Muscle layer of colon (tissue), 2 donors: ENCODE results near the gene SGMS1.

Experiments
- H3K27ac ChIP-seq: one replicate; pipeline ENCODE4 v1.7.0; 2013; ENCODE audit warnings: low read depth, mild to moderate bottlenecking, low read length, moderate library complexity
- H3K27me3 ChIP-seq, 2 donors: one replicate each; pipeline ENCODE4 v1.7.0; 2013; ENCODE audit warnings: low read length in 2 of 2, mild to moderate bottlenecking in 2 of 2; ENCODE audit not compliant: insufficient read depth in 2 of 2, control insufficient read depth in 1 of 2
- H3K36me3 ChIP-seq: one replicate; pipeline ENCODE4 v1.7.0; 2013; ENCODE audit warnings: mild to moderate bottlenecking, low read length; ENCODE audit not compliant: insufficient read depth
- H3K4me1 ChIP-seq: one replicate; pipeline ENCODE4 v1.7.0; 2013; ENCODE audit warnings: mild to moderate bottlenecking, low read length; ENCODE audit not compliant: insufficient read depth
- H3K4me3 ChIP-seq, 2 donors: one replicate each; pipeline ENCODE4 v1.7.0; 2013; ENCODE audit warnings: low read length in 2 of 2, low read depth in 1 of 2, mild to moderate bottlenecking in 1 of 2, moderate library complexity in 1 of 2
- H3K9ac ChIP-seq: one replicate; pipeline ENCODE4 v1.7.0; 2013; ENCODE audit warnings: low read length
- H3K9me3 ChIP-seq: one replicate; pipeline ENCODE4 v1.7.0; 2013; ENCODE audit warnings: mild to moderate bottlenecking, low read length
- donor health status: abdominal sarcoma.
- donor health status: Adenocarcinoma of cecum.

SGMS1 gene

GRCh38 chr10:50392966-50393718 lies 230.6 kb downstream of the SGMS1 start:
- Histone ChIP-seq H3K9me3 (no peaks in the 10 kb centered on the region), H3K27me3 (no peaks in the 10 kb centered on the region), H3K4me1 (no peaks in the 10 kb centered on the region), H3K36me3 (no peaks in the 10 kb centered on the region), H3K9ac (no peak overlapping the region), H3K4me3 (no peak overlapping the region), H3K27ac (no peak overlapping the region)

DNA sequence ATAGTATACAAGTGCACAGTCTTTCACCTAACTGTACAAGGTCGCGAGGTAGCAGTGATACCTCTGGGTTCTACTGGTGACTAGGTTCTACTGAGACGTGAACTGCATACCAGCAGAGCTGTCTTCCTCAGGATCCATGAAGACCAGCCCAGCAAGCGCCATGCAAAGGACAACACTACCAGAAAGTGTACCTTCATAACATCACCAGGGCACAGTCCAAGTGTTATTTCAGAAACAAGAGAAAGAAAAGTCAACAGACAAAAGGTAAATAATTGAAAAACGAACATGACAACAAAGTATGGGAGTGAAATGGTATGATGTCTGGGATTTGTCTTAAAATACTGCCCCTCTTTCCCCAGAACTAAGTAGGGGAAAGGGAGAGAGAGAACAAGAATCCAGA lies 231.3 kb downstream of the SGMS1 start:
- no peaks in the 10 kb centered on the region for H3K9me3 ChIP-seq
- no peaks in the 10 kb centered on the region for H3K36me3 ChIP-seq
- no peaks in the 10 kb centered on the region for H3K27me3 ChIP-seq
- no peak overlapping the region for H3K27ac ChIP-seq
- H3K4me1 ChIP-seq = no peaks in the 10 kb centered on the region
- no peak overlapping the region for H3K9ac ChIP-seq
- no peak overlapping the region for H3K4me3 ChIP-seq

DNA sequence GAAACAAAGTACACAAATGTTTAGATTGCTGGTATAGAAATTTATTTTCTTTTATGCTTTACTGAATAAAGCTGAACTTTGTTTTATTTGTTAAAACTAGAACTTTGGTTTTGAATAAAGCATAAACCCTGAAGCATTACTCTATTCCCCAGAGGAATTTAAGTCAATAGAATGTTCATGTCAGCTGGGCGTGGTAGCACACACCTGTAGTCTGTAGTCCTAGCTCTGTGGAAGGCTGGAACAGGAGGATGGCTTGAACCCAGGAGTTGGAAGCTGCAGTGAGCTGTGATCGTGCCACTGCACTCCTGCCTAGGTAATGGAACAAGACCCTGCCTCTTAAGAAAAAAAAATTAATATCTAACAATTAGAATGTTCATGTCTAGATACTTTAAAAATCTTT lies 233.5 kb downstream of the SGMS1 start:
- H3K27ac ChIP-seq = no peak overlapping the region
- H3K4me3 ChIP-seq = no peak overlapping the region
- no peaks in the 10 kb centered on the region for H3K27me3 ChIP-seq
- H3K9me3 ChIP-seq = no peaks in the 10 kb centered on the region
- H3K9ac ChIP-seq = no peak overlapping the region
- peaks cover 5% of the 10 kb centered on the region for H3K4me1 ChIP-seq
- no peaks in the 10 kb centered on the region for H3K36me3 ChIP-seq

- no peaks in the 10 kb centered on the region for H3K36me3 ChIP-seq
- no peak overlapping the region for H3K27ac ChIP-seq
- no peaks in the 10 kb centered on the region for H3K27me3 ChIP-seq
- no peak overlapping the region for H3K9ac ChIP-seq
- H3K4me3 ChIP-seq = no peak overlapping the region
- no peaks in the 10 kb centered on the region for H3K9me3 ChIP-seq
- H3K4me1 ChIP-seq = peaks cover 5% of the 10 kb centered on the region
Measured at GRCh38 chr10:50388181-50388580, 235.6 kb downstream of the SGMS1 start.

DNA sequence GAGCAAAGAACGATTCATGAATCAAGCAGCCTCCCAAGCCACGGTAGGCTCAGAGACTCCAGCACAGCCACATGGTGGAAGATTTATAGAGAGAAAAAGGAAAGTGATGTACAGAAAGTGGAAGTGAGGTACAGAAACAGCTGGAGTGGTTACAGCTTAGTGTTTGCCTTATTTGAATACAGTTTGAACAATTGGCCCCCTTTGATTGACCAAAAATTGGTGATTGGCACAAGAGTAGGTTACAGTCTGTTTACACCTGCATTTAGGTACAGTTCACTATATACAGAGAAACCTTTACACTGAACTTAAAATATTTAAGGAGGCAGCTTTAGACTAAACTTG lies 236.1 kb downstream of the SGMS1 start:
- Histone ChIP-seq H3K36me3 (no peaks in the 10 kb centered on the region), H3K9ac (no peak overlapping the region), H3K4me1 (peaks cover 10% of the 10 kb centered on the region), H3K27ac (no peak overlapping the region), H3K4me3 (no peak overlapping the region), H3K9me3 (no peaks in the 10 kb centered on the region), H3K27me3 (no peaks in the 10 kb centered on the region)

DNA sequence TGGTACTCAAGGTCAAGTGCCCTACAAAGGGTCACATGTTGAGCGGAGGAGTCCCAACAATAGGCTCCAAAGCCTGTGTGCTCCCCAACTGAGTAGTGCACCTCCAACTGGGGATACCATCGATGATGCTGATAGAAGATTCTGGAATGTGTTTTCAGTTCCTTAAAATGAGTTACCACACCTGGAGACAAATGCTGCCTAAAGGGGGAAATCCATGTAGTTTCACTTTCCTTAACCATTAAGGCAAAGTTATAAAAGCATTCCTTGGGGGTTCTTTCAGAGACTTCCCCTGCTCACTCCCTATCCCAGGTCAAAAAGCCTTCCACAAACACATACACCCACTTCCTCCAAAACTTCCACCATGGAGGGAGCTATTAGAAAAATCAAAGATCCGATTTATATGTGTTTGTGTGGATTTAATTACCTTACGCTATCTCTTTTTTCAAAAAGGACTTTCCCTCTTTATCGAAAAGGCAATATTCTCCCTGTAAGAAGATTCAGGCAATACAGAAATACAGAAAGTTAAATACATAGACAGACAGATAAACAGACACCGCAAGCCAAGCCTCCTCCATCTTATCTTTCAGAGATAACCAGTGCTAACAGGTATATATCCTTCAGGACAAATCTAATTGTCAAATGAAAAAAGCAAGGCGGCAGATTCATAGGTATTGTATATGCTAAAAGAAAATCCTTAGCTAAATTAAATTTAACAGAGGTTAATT lies 236.6 kb downstream of the SGMS1 start:
- Histone ChIP-seq H3K9me3 (no peaks in the 10 kb centered on the region), H3K4me3 (no peak overlapping the region), H3K27ac (no peak overlapping the region), H3K27me3 (no peaks in the 10 kb centered on the region), H3K36me3 (no peaks in the 10 kb centered on the region), H3K4me1 (peaks cover 14% of the 10 kb centered on the region), H3K9ac (no peak overlapping the region)

DNA sequence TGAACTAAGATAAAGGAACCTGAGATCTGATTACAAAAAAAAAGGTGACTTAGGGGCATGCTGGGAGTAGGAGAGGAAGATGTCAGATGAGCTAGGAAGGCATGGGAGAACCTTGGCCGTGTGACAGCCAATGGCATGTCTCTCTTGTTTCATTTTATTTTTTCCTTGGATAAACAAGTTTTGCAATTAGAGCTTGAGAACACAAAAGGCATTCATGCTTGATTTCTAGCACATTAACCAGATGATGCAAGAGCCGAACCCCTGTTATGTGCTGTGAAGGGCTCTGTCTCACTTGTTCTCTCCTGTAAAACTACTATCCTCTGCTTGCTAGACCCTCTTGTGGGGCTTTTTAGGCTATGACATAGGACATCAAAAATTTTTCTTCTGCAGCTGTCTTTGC lies 238.1 kb downstream of the SGMS1 start:
- Histone ChIP-seq H3K27ac (no peak overlapping the region), H3K27me3 (no peaks in the 10 kb centered on the region), H3K36me3 (no peaks in the 10 kb centered on the region), H3K9me3 (no peaks in the 10 kb centered on the region), H3K4me3 (no peak overlapping the region), H3K4me1 (peaks cover 19% of the 10 kb centered on the region), H3K9ac (no peak overlapping the region)

- Histone ChIP-seq H3K36me3 (no peaks in the 10 kb centered on the region), H3K27ac (no peak overlapping the region), H3K9me3 (no peaks in the 10 kb centered on the region), H3K9ac (no peak overlapping the region), H3K4me3 (no peak overlapping the region), H3K27me3 (no peaks in the 10 kb centered on the region), H3K4me1 (peaks cover 19% of the 10 kb centered on the region)
Measured at GRCh38 chr10:50384898-50385297, 238.9 kb downstream of the SGMS1 start.

DNA sequence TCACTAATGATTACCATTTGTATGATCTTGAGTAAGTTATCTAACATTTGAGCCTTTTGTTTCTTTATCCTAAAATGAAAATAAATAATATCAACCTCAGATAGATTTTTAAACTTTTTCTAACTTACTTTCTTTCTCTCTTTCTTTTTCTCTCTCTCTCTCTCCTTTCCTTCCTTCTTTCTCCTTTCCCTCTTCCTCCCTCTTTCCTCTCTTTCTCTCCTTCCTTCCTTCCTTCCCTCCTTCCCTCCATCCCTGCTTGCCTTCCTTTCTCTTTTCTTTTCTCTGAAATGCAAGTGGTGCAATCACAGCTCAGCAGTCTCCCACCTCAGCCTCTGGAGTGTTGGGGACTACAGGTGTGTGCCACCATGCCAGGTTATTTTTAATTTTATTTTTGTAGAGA lies 239.5 kb downstream of the SGMS1 start:
- Histone ChIP-seq H3K36me3 (no peaks in the 10 kb centered on the region), H3K27me3 (no peaks in the 10 kb centered on the region), H3K9ac (no peak overlapping the region), H3K4me1 (peaks cover 19% of the 10 kb centered on the region), H3K27ac (no peak overlapping the region), H3K9me3 (no peaks in the 10 kb centered on the region), H3K4me3 (no peak overlapping the region)

GRCh38 chr10:50382576-50383023 lies 241.2 kb downstream of the SGMS1 start:
- Histone ChIP-seq H3K4me1 (peaks cover 34% of the 10 kb centered on the region), H3K9ac (no peak overlapping the region), H3K36me3 (no peaks in the 10 kb centered on the region), H3K27me3 (no peaks in the 10 kb centered on the region), H3K9me3 (no peaks in the 10 kb centered on the region), H3K4me3 (no peak overlapping the region), H3K27ac (no peak overlapping the region)

- Histone ChIP-seq H3K27ac (no peak overlapping the region), H3K9me3 (no peaks in the 10 kb centered on the region), H3K4me3 (no peak overlapping the region), H3K9ac (no peak overlapping the region), H3K36me3 (no peaks in the 10 kb centered on the region), H3K27me3 (no peaks in the 10 kb centered on the region), H3K4me1 (peaks cover 34% of the 10 kb centered on the region)
Measured at GRCh38 chr10:50381642-50382041, 242.1 kb downstream of the SGMS1 start.

DNA sequence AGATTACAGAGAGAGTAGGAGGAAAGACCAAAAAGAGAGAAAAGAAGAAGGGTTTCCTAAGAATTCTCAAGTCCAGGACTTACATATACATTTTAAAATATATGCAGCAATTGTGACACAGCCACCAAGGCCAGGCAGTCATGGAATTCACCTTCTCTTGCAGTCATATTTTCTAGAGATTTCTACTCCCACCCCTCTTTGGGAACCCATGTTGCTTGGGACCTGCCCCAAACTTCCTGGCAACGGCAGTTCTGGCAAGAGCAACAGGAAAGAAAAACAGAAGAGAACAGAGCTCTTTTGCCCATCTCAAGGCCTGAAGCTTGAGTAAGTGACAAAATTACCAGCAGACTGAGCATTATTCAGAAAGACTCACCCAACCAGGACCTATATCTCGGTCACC lies 244.1 kb downstream of the SGMS1 start:
- Histone ChIP-seq H3K4me3 (no peak overlapping the region), H3K27ac (no peak overlapping the region), H3K9ac (no peak overlapping the region), H3K4me1 (peaks cover 38% of the 10 kb centered on the region), H3K9me3 (no peaks in the 10 kb centered on the region), H3K36me3 (no peaks in the 10 kb centered on the region), H3K27me3 (no peaks in the 10 kb centered on the region)
